Sigmoid colon (tissue), 7 donors: ENCODE results near the gene ZNF532. TPM values are rescaled to one million over a fixed set of nuclear protein-coding genes. Genes with fewer than 3 reads are reported as not detected.

ENCODE experiments used
- DNase-seq: peaks from one replicate; pipeline ENCODE4 v3.0.0-alpha.2; 2019
- H3K27ac ChIP-seq, 4 donors: fragments of 200-600 bp; sonication (generic); one replicate each; pipeline ENCODE4 v1.5.1; 2016 to 2019; ENCODE audit warnings: mild to moderate bottlenecking in 1 of 4
- H3K27me3 ChIP-seq, 3 donors: fragments of 200-600 bp; sonication (generic); one replicate each; pipeline ENCODE4 v1.5.1; 2019; ENCODE audit warnings: mild to moderate bottlenecking in 1 of 3
- H3K36me3 ChIP-seq, 4 donors: fragments of 200-600 bp; sonication (generic); one replicate each; pipeline ENCODE4 v1.5.1; 2016 to 2019
- H3K4me1 ChIP-seq, 4 donors: fragments of 200-600 bp; sonication (generic); one replicate each; pipeline ENCODE4 v1.5.1; 2017 to 2019
- H3K4me3 ChIP-seq, 4 donors: fragments of 200-600 bp; sonication (generic); one replicate each; pipeline ENCODE4 v1.5.1; 2017 to 2019; ENCODE audit warnings: mild to moderate bottlenecking in 2 of 4, moderate library complexity in 1 of 4
- H3K9me3 ChIP-seq, 4 donors: fragments of 200-600 bp in 3 of 4; sonication (generic) in 3 of 4; one replicate each; pipeline versions ENCODE4 v1.5.1 to v1.6.1; 2013 to 2019
- CTCF ChIP-seq, 4 experiments: fragments of 450-650 bp in 3 of 4; fragments of 200-600 bp in 1 of 4; IDR thresholded peaks; one replicate each; pipeline ENCODE4 v1.5.1; 2016 to 2019; ENCODE audit warnings: antibody characterized with exemption in 4 of 4, mild to moderate bottlenecking in 3 of 4, moderate library complexity in 2 of 4
- EP300 ChIP-seq, 4 donors: sonication (generic); formaldehyde crosslinking; IDR thresholded peaks; one replicate each; pipeline ENCODE4 v1.6.1; 2017; ENCODE audit warnings: antibody characterized with exemption in 4 of 4
- POLR2A ChIP-seq, 2 donors: fragments of 450-650 bp; IDR thresholded peaks; one replicate each; pipeline ENCODE4 v1.6.1; 2016; ENCODE audit warnings: antibody characterized with exemption in 2 of 2, mild to moderate bottlenecking in 2 of 2, moderate library complexity in 2 of 2
- POLR2AphosphoS5 ChIP-seq, 4 donors: sonication (generic); formaldehyde crosslinking; IDR thresholded peaks; one replicate each; pipeline ENCODE4 v1.6.1; 2017; ENCODE audit warnings: antibody characterized with exemption in 4 of 4
- WGBS, 2 donors: extraction: QIAGEN DNeasy Blood & Tissue Kit; methylation state at CpG; one replicate each; pipeline ENCODE4 v1.1.7; 2013; 5-methylcytosine and 5-hydroxymethylcytosine counted together
- intact Hi-C: fragments of 100-400 bp; cut with DNase I; formaldehyde crosslinking; loops from one replicate; pipeline ENCODE4 v1.15.1; 2023
- polyA plus RNA-seq, 3 donors: library from polyadenylated mRNA; stranded (reverse); fragments of 200-250 nt; gene quantifications; one replicate each; pipeline ENCODE4 v1.2.3, GENCODE V29; 2013
- total RNA-seq, 4 donors: library from RNA; depleted of rRNA; stranded (reverse); fragments of >200 nt; gene quantifications; one replicate each; pipeline ENCODE4 v1.1.0, GENCODE V29; 2016
- donor health status: healthy with polysubstance abuse.
- donor health status: Bipolar disorder and iron deficiency.
- donor health status: healthy.

Gene ZNF532
- total and polyA plus RNA-seq, 7 donors = 1.4 to 104 (median 71.0) TPM

- DNase-seq = peak; percentile 39
- Histone ChIP-seq H3K27me3 (no peaks in the 10 kb centered on the region), H3K4me1 (peaks cover 0 to 76% (median 72%) of the 10 kb centered on the region in 4 donors), H3K9me3 (no peaks in the 10 kb centered on the region), H3K36me3 (no peaks in the 10 kb centered on the region), H3K27ac (peak overlapping the region in 3 of 4 donors; percentile 37 to 96 (median 94)), H3K4me3 (no peak overlapping the region)
- WGBS, 2 donors = 79 to 89% methylated on average over 3 of the region's 3 CpGs
- TF ChIP-seq CTCF (IDR thresholded peaks at IDR 0.05) (no peak), POLR2AphosphoS5 (IDR thresholded peaks at IDR 0.05) (no peak), EP300 (IDR thresholded peaks at IDR 0.05) (no peak)
- intact Hi-C loops = loop anchor here (5.0 kb wide), 3 partner anchors 51 to 201 kb away; no protein-coding TSS in a partner anchor
Measured at GRCh38 chr18:58861353-58861752, 3.3 kb upstream of the ZNF532 start.

- intact Hi-C loops = loop anchor here (5.0 kb wide), 3 partner anchors 50 to 200 kb away; no protein-coding TSS in a partner anchor
- no peak for DNase-seq
- WGBS, 2 donors = 85 to 90% methylated on average over 5 of the region's 5 CpGs
- Histone ChIP-seq H3K4me3 (no peak overlapping the region), H3K36me3 (no peaks in the 10 kb centered on the region), H3K27me3 (no peaks in the 10 kb centered on the region), H3K27ac (peak overlapping the region in 3 of 4 donors; percentile 91 to 96 (median 94)), H3K4me1 (peaks cover 0 to 81% (median 77%) of the 10 kb centered on the region in 4 donors), H3K9me3 (no peaks in the 10 kb centered on the region)
- TF ChIP-seq POLR2AphosphoS5 (IDR thresholded peaks at IDR 0.05) (no peak), CTCF (IDR thresholded peaks at IDR 0.05) (no peak), EP300 (IDR thresholded peaks at IDR 0.05) (no peak), POLR2A (IDR thresholded peaks at IDR 0.05) (no peak)
Measured at GRCh38 chr18:58861861-58862301, 2.8 kb upstream of the ZNF532 start.

GRCh38 chr18:58862356-58862755, 2.3 kb upstream of the ZNF532 start:
- H3K36me3 ChIP-seq = no peaks in the 10 kb centered on the region
- intact Hi-C loops = loop anchor here (5.0 kb wide), 3 partner anchors 50 to 200 kb away; no protein-coding TSS in a partner anchor
- peak overlapping the region in 3 of 4 donors; percentile 45 to 66 (median 50) for H3K4me3 ChIP-seq
- no peaks in the 10 kb centered on the region for H3K9me3 ChIP-seq
- 93 to 97% methylated on average over 10 of the region's 10 CpGs for WGBS, 2 donors
- peak overlapping the region; percentile 87 to 96 (median 92) for H3K27ac ChIP-seq
- H3K27me3 ChIP-seq = no peaks in the 10 kb centered on the region
- peaks cover 0 to 86% (median 82%) of the 10 kb centered on the region in 4 donors for H3K4me1 ChIP-seq
- peak; percentile 44 for DNase-seq
- TF ChIP-seq POLR2AphosphoS5 (IDR thresholded peaks at IDR 0.05) (no peak), EP300 (IDR thresholded peaks at IDR 0.05) (no peak), POLR2A (IDR thresholded peaks at IDR 0.05) (no peak), CTCF (IDR thresholded peaks at IDR 0.05) (no peak)

GRCh38 chr18:58862851-58863538, 1.7 kb upstream of the ZNF532 start:
- WGBS, 2 donors = 7 to 11% methylated on average over 65 to 66 of the region's 66 CpGs
- Histone ChIP-seq H3K27me3 (no peaks in the 10 kb centered on the region), H3K36me3 (peaks cover 0 to 5% (median 0%) of the 10 kb centered on the region in 4 donors), H3K9me3 (no peaks in the 10 kb centered on the region), H3K27ac (peak overlapping the region; percentile 87 to 96 (median 92)), H3K4me3 (peak overlapping the region; percentile 29 to 66 (median 51)), H3K4me1 (peaks cover 0 to 91% (median 87%) of the 10 kb centered on the region in 4 donors)
- peak; percentile 66 for DNase-seq
- intact Hi-C loops = loop anchor here (5.0 kb wide), 3 partner anchors 49 to 199 kb away; no protein-coding TSS in a partner anchor
- TF ChIP-seq POLR2AphosphoS5 (IDR thresholded peaks at IDR 0.05) (no peak), POLR2A (IDR thresholded peaks at IDR 0.05) (no peak), EP300 (IDR thresholded peaks at IDR 0.05) (no peak), CTCF (IDR thresholded peaks at IDR 0.05) (no peak)
